Stimulated activated CD4-positive, alpha-beta T cell treated with anti-CD3 and anti-CD28 coated beads, Interleukin-15, amount 100 ng/mL, for 24 hours (primary cell): ENCODE results near the gene HEATR5B.
A peak's percentile ranks its signal among the peaks of the same experiment; 100 is the strongest.

Experiments
- DNase-seq: peaks from one replicate; pipeline ENCODE4 v3.0.0-alpha.2; 2020

Gene HEATR5B

GRCh38 chr2:37083873-37084794, at the start of gene HEATR5B, which contains the start of gene GPATCH11:
Gene HEATR5B (minus strand): TSS chr2:37084372. CDS start chr2:37083414, 958 bp downstream.
Gene GPATCH11 (plus strand): TSS chr2:37084518. CDS start chr2:37088382, 3,864 bp downstream.
- peak; percentile 95 for DNase-seq

GRCh38 chr2:37132914-37133313, 48.7 kb upstream of the HEATR5B start:
- DNase-seq: no peak

GRCh38 chr2:37125416-37125815, 41.2 kb upstream of the HEATR5B start:
- no peak for DNase-seq

- DNase-seq: no peak
Observed at GRCh38 chr2:37119157-37119556, 35.0 kb upstream of the HEATR5B start.

- no peak for DNase-seq
Observed at GRCh38 chr2:37117566-37117965, 33.4 kb upstream of the HEATR5B start.

GRCh38 chr2:37111958-37112357, 27.8 kb upstream of the HEATR5B start:
- no peak for DNase-seq

GRCh38 chr2:37110306-37111212, 26.4 kb upstream of the HEATR5B start:
- no peak for DNase-seq

GRCh38 chr2:37109523-37109922, 25.4 kb upstream of the HEATR5B start:
- no peak for DNase-seq

GRCh38 chr2:37105150-37105549, 21.0 kb upstream of the HEATR5B start:
- DNase-seq: no peak

GRCh38 chr2:37104178-37104577, 20.0 kb upstream of the HEATR5B start:
- DNase-seq: no peak

GRCh38 chr2:37102588-37102987, 18.4 kb upstream of the HEATR5B start:
- DNase-seq: no peak

GRCh38 chr2:37100054-37100453, 15.9 kb upstream of the HEATR5B start:
- no peak for DNase-seq

- DNase-seq: no peak
Observed at GRCh38 chr2:37098416-37099118, 14.4 kb upstream of the HEATR5B start.

- DNase-seq: no peak
Observed at GRCh38 chr2:37096568-37096967, 12.4 kb upstream of the HEATR5B start.

- DNase-seq: no peak
Observed at GRCh38 chr2:37091873-37092272, 7.7 kb upstream of the HEATR5B start.

- no peak for DNase-seq
Observed at GRCh38 chr2:37090019-37090477, 5.9 kb upstream of the HEATR5B start.

- no peak for DNase-seq
Observed at GRCh38 chr2:37085731-37086147, 1.6 kb upstream of the HEATR5B start.

- no peak for DNase-seq
Observed at GRCh38 chr2:37084797-37085196, 625 bp upstream of the HEATR5B start.

GRCh38 chr2:37080689-37081088, 3.5 kb downstream of the HEATR5B start:
- DNase-seq: no peak

- no peak for DNase-seq
Observed at GRCh38 chr2:37080266-37080665, 3.9 kb downstream of the HEATR5B start.

- DNase-seq: no peak
Observed at GRCh38 chr2:37070931-37071330, 13.2 kb downstream of the HEATR5B start.

GRCh38 chr2:37068686-37069085, 15.5 kb downstream of the HEATR5B start:
- DNase-seq: no peak

- DNase-seq: no peak
Observed at GRCh38 chr2:37061776-37062175, 22.4 kb downstream of the HEATR5B start.
